Activated T-cell treated with anti-CD3 and anti-CD28 coated beads, Interleukin-2, amount 50 U/mL, for 4 hours (primary cell): Measurements from ENCODE around the gene NCKIPSD. TPM values are rescaled to one million over a fixed set of nuclear protein-coding genes. Genes with fewer than 3 reads are reported as not detected.

Experiments
- ATAC-seq, 2 donors: fragments of 200-7000 bp; cut with Tn5 transposase; one replicate each; pipeline ENCODE4 v1.10.0; 2021
- DNase-seq: peaks from one replicate; pipeline ENCODE4 v3.0.0-alpha.2; 2020
- H3K27me3 Mint-ChIP-seq: one replicate; pipeline ENCODE4 v1.8.0; 2021; ENCODE audit warnings: low read depth, mixed read lengths
- H3K36me3 Mint-ChIP-seq: one replicate; pipeline ENCODE4 v1.8.0; 2022; ENCODE audit warnings: mixed read lengths; ENCODE audit not compliant: insufficient read depth
- H3K4me1 Mint-ChIP-seq: one replicate; pipeline ENCODE4 v1.8.0; 2021; ENCODE audit warnings: low read depth, mixed read lengths
- H3K4me3 Mint-ChIP-seq: one replicate; pipeline ENCODE4 v1.8.0; 2021; ENCODE audit warnings: mild to moderate bottlenecking, moderate library complexity, mixed read lengths
- H3K9me3 Mint-ChIP-seq: one replicate; pipeline ENCODE4 v1.8.0; 2021; ENCODE audit warnings: mixed read lengths
- total RNA-seq, 3 donors: library from RNA; stranded (reverse); gene quantifications; one replicate each; pipeline ENCODE4 v1.2.1, GENCODE V29; 2021

NCKIPSD gene
- total RNA-seq, 3 donors from 2014 or later = 21.3 to 24.3 (median 22.0) TPM

DNA sequence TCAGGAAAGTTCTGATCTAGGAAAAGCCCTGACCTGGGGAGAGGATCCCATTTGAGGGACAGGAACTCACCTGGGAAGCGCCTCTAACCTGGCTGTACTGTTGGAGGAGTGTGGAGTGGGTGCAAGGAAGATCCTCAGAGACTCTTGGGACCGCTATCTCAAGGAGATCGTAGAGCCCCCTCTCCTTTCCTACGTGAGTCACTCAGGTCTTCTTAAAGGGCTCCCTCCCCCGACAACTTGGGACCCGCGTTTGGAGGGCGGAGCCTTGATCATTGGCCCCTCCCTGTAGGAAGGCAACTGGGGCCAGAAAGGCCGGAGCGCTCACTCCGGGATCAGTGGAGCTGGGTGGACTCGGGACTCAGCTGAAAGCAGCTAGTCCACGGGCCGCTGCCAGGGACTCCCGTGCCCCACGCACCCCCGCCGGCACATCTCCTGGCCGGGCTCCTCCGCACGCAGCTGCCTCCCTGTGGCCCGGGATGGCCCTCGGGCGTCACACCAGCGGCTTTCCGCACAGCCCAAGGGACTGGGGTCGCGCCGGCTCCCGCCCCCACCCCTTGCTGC, 51.0 kb downstream of the NCKIPSD start:
- ATAC-seq (peak; percentile 46 to 50), DNase-seq (peak; percentile 51)
- Mint-ChIP-seq H3K27me3 (no peaks in the 10 kb centered on the region), H3K4me1 (peaks cover 11% of the 10 kb centered on the region), H3K9me3 (no peaks in the 10 kb centered on the region), H3K36me3 (peaks cover 2% of the 10 kb centered on the region), H3K4me3 (peak overlapping the region; percentile 86)

DNA sequence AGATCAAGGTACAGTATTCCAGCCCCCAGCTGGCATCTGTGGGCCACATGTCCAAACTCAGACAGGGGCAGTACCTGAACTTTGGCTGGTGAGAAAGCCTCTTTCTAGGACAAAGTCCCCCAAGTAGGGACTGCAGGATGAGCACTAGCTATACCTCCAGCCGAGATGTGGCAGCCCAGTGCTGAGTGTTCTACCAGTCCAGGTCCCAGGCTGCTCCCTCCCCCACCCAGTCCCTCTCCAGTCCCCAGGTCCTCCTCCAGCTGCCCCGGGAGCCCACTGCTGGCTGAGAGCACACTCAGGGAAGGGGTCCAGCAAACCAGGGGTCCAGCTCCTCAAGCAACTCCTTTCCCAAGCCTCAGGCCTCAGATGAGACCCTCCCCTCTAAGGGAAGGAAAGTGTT, 52.0 kb downstream of the NCKIPSD start:
- DNase-seq = no peak
- peak overlapping the region; percentile 86 for H3K4me3 Mint-ChIP-seq
- no peak for ATAC-seq
- peaks cover 11% of the 10 kb centered on the region for H3K4me1 Mint-ChIP-seq
- H3K9me3 Mint-ChIP-seq = no peaks in the 10 kb centered on the region
- H3K36me3 Mint-ChIP-seq = peaks cover 5% of the 10 kb centered on the region
- H3K27me3 Mint-ChIP-seq = no peaks in the 10 kb centered on the region

DNA sequence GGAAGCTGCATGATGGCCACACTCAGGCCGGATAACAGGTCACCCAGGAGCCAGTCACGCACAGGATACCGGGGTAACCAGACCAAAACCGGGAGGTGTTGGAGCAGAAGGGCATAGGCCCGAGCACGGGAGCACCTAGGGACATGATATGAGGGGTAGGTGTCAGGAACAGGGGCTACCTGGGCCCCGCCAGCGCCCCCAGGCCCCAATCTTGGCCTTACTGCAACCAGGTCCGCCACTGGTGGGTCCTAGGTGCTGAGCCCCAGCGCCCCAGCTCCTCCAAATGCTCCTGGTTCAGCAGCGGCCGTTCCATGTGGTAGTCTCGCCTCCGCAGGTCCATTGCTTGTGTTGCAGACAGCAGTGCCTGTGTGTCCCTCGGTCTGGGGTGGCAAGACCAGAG, 52.5 kb downstream of the NCKIPSD start:
- Mint-ChIP-seq H3K27me3 (no peaks in the 10 kb centered on the region), H3K36me3 (peaks cover 5% of the 10 kb centered on the region), H3K4me3 (no peak overlapping the region), H3K4me1 (peaks cover 11% of the 10 kb centered on the region), H3K9me3 (no peaks in the 10 kb centered on the region)
- DNase-seq = no peak
- no peak for ATAC-seq

- ATAC-seq (no peak), DNase-seq (no peak)
- Mint-ChIP-seq H3K36me3 (peaks cover 16% of the 10 kb centered on the region), H3K4me1 (peaks cover 11% of the 10 kb centered on the region), H3K9me3 (no peaks in the 10 kb centered on the region), H3K4me3 (no peak overlapping the region), H3K27me3 (no peaks in the 10 kb centered on the region)
Measured at GRCh38 chr3:48631516-48632448, 53.9 kb downstream of the NCKIPSD start.

GRCh38 chr3:48630833-48631232, 54.9 kb downstream of the NCKIPSD start:
- no peak for DNase-seq
- no peaks in the 10 kb centered on the region for H3K27me3 Mint-ChIP-seq
- peaks cover 6% of the 10 kb centered on the region for H3K4me1 Mint-ChIP-seq
- ATAC-seq = no peak
- H3K36me3 Mint-ChIP-seq = peaks cover 18% of the 10 kb centered on the region
- no peaks in the 10 kb centered on the region for H3K9me3 Mint-ChIP-seq
- H3K4me3 Mint-ChIP-seq = no peak overlapping the region

DNA sequence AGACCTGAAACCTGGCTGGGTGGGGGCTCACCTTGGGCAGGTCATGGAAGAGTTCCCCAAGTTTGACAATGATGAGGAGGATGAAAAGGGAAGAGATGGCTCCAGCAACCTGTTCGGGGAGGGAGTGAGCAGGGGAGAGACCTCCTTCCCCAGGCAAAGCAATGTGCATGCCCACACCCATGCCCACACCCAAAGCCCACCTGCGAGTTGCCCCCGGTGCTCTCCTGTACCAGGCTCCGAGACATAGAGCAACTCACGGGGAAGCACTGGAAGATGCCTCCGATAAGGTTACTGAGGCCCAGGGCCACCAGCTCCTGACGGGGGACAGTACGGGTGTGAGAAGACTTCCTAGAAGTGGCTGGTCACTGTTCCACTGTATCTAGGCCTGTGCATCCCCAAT, 55.3 kb downstream of the NCKIPSD start:
- peaks cover 18% of the 10 kb centered on the region for H3K36me3 Mint-ChIP-seq

DNA sequence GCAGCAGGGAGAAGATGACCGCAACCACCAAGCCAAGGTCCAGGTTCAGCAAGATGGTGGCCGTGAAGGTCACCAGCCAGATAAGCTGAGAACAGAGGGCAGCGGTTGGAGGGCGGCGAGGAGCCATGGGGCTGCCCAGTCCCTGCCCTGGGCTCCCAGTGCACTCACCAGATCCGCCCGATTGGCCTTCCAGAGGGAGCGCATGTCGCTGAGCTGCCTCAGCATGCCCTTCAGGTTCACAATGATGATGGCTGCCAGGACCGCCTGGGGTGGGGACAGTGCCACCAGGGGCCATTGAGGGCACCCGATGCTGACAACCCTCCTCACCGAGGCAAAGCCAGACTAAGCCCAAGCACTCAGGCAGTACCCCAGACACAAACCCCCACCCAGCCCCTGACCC, 55.8 kb downstream of the NCKIPSD start:
- Mint-ChIP-seq H3K9me3 (no peaks in the 10 kb centered on the region), H3K4me1 (peaks cover 7% of the 10 kb centered on the region), H3K27me3 (no peaks in the 10 kb centered on the region), H3K36me3 (peaks cover 18% of the 10 kb centered on the region), H3K4me3 (no peak overlapping the region)
- no peak for DNase-seq
- ATAC-seq = no peak

More for the DNA sequence above, 55.3 kb downstream of the NCKIPSD start:
- Mint-ChIP-seq H3K4me1 (peaks cover 5% of the 10 kb centered on the region), H3K27me3 (no peaks in the 10 kb centered on the region), H3K4me3 (no peak overlapping the region), H3K9me3 (no peaks in the 10 kb centered on the region)
- no peak for ATAC-seq
- DNase-seq = no peak

DNA sequence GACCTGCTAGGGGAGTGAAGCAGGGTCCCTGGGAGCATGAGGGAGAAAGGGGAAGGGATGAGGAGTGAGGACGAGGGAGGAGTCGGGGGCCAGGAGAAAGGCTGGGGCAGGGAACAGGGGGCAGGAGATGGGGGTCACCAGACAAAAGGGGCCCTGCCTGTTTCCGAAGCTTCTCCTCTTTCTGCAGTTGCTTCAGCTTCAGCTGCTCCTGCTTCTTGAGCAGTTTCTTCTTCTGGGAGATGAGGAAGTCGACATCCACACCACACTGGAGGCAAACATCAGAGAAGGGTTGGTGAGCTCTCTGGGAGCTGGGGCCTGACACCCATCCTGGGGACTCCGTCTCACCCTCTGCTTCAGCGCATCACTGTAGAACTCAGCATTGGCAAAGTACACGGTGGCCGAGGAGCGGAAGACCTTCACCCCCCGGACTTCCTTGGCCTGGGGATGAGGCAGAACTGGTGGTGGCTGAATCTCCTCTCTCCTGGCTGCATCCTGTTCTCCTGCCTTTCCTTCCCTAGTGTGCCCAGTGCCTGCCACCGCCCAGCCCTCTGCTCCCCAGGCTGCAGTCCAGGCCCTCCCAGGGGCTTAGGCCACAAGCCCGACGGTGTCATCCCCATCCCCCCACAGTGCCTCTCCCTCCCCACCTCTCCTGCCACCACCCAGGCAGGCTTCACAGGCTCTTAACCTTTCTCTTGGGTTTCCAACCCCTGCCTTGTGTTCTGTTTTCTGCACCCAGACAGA, 57.3 kb downstream of the NCKIPSD start:
- H3K4me1 Mint-ChIP-seq = peaks cover 10% of the 10 kb centered on the region
- DNase-seq = no peak
- peaks cover 18% of the 10 kb centered on the region for H3K36me3 Mint-ChIP-seq
- H3K27me3 Mint-ChIP-seq = no peaks in the 10 kb centered on the region
- no peaks in the 10 kb centered on the region for H3K9me3 Mint-ChIP-seq
- H3K4me3 Mint-ChIP-seq = no peak overlapping the region
- no peak for ATAC-seq

DNA sequence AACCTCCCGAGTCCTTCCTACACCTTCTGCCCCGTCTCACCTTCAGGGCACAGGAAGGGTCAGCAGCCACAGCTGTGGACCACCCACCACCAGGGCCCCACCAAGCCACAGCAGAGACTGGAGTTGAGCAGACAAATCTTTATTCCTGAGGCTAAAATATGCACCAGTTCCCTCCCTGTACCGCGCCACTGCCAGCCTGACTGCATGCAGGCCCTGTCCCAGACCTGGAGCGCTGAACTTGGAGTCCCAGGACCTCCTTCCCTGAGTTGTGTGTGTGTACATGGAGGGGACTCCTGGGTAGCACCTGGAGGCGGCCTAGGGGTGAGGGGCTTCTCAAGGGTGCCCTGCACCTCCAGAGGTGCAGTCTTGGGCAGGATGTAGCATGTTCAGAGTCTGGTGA, 60.1 kb downstream of the NCKIPSD start:
- peaks cover 10% of the 10 kb centered on the region for H3K4me1 Mint-ChIP-seq
- no peak for ATAC-seq
- no peak for DNase-seq
- no peak overlapping the region for H3K4me3 Mint-ChIP-seq
- H3K27me3 Mint-ChIP-seq = no peaks in the 10 kb centered on the region
- H3K9me3 Mint-ChIP-seq = no peaks in the 10 kb centered on the region
- peaks cover 17% of the 10 kb centered on the region for H3K36me3 Mint-ChIP-seq

DNA sequence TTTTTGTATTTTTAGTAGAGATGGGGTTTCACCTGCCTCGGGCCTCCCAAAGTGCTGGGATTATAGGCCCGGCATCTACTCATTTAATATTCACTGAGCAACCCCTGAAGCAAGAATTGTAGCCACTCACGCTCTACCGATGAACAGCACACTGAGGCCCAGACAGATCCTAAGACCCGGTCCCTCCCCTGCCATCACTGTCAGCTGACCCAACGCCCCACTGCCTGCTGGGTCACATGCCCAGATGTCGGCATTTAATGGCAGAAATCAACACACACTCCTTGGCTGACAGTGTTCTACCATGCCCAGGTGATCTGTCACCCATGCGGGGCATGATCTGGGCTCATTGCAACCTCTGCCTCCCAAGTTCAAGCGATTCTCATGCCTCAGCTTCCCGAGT, 60.9 kb downstream of the NCKIPSD start:
- no peaks in the 10 kb centered on the region for H3K27me3 Mint-ChIP-seq

DNA sequence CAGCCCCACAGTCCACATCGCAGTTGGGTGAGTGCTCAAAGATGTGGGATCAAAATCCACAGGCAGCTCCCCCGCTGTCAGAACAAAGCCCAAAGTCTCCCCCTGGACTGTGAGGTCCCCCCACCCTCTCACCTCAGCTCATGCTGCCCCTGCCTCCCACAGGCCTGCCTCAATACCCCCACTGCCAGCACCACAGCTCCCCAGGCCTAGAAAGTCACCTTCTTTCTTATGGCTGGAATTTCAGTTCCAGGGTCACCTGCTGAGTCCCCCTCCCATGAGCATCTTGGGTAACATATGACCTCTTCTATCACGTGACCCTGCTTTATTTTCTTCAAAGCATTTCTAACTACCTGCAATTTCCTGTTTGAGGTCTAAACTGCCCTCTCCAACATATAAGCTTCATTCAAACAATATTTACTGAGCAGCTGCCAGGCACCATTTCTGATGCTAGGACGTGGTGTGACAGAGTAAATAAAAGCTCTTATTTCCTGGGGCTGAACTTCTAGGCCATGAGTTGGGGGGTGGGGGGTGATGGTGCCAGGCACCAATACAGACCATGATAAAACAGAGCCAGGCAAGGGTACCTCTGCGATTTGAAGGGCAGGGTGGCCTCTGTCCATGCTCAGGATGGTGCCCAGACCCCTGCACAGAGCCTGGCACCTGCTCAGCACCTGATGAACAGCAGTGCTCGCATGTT, 61.7 kb downstream of the NCKIPSD start:
- H3K27me3 Mint-ChIP-seq = no peaks in the 10 kb centered on the region
- H3K9me3 Mint-ChIP-seq = no peaks in the 10 kb centered on the region
- H3K4me1 Mint-ChIP-seq = peaks cover 10% of the 10 kb centered on the region
- ATAC-seq (no peak), DNase-seq (no peak)
- H3K4me3 Mint-ChIP-seq = no peak overlapping the region
- peaks cover 15% of the 10 kb centered on the region for H3K36me3 Mint-ChIP-seq

More for the DNA sequence above, 60.9 kb downstream of the NCKIPSD start:
- Mint-ChIP-seq H3K36me3 (peaks cover 17% of the 10 kb centered on the region), H3K4me1 (peaks cover 10% of the 10 kb centered on the region), H3K4me3 (no peak overlapping the region), H3K9me3 (no peaks in the 10 kb centered on the region)
- DNase-seq (no peak), ATAC-seq (no peak)
